Right forelimb (tissue), 1 donor: ENCODE data around the gene RFX3.

Experiments used
- DNase-seq: peaks from one replicate; pipeline ENCODE4 v3.0.0-alpha.2; 2018

RFX3 gene

GRCh38 chr9:3513265-3513818, 12.5 kb downstream of the RFX3 start:
- no peak for DNase-seq

- no peak for DNase-seq
These were observed 14.2 kb downstream of the RFX3 start for GRCh38 chr9:3511551-3511950.

- DNase-seq, result no peak
These were observed 15.0 kb downstream of the RFX3 start for GRCh38 chr9:3510796-3511195.

GRCh38 chr9:3509926-3510325, 15.9 kb downstream of the RFX3 start:
- DNase-seq, result no peak

GRCh38 chr9:3508521-3509291, 17.1 kb downstream of the RFX3 start:
- no peak for DNase-seq

GRCh38 chr9:3508078-3508431, 17.7 kb downstream of the RFX3 start:
- DNase-seq, result no peak

GRCh38 chr9:3507395-3508077, 18.3 kb downstream of the RFX3 start:
- DNase-seq, result no peak

GRCh38 chr9:3506164-3506563, 19.6 kb downstream of the RFX3 start:
- no peak for DNase-seq

- no peak for DNase-seq
These were observed 23.0 kb downstream of the RFX3 start for GRCh38 chr9:3502560-3503398.

- no peak for DNase-seq
These were observed 25.8 kb downstream of the RFX3 start for GRCh38 chr9:3500044-3500443.

GRCh38 chr9:3498691-3499090, 27.1 kb downstream of the RFX3 start:
- DNase-seq, result no peak

GRCh38 chr9:3497857-3498256, 27.9 kb downstream of the RFX3 start:
- DNase-seq, result no peak

GRCh38 chr9:3497401-3497800, 28.4 kb downstream of the RFX3 start:
- DNase-seq, result no peak

- DNase-seq, result no peak
These were observed 29.9 kb downstream of the RFX3 start for GRCh38 chr9:3495855-3496254.

GRCh38 chr9:3492214-3492613, 33.6 kb downstream of the RFX3 start:
- no peak for DNase-seq

- no peak for DNase-seq
These were observed 34.4 kb downstream of the RFX3 start for GRCh38 chr9:3491450-3491849.

- no peak for DNase-seq
These were observed 34.8 kb downstream of the RFX3 start for GRCh38 chr9:3490957-3491356.

- DNase-seq, result no peak
These were observed 43.2 kb downstream of the RFX3 start for GRCh38 chr9:3482578-3482977.

- DNase-seq, result no peak
These were observed 45.5 kb downstream of the RFX3 start for GRCh38 chr9:3480353-3480655.

GRCh38 chr9:3479514-3480352, 46.1 kb downstream of the RFX3 start:
- no peak for DNase-seq

GRCh38 chr9:3478549-3478953, 47.2 kb downstream of the RFX3 start:
- DNase-seq, result no peak

- no peak for DNase-seq
These were observed 48.5 kb downstream of the RFX3 start for GRCh38 chr9:3477236-3477834.
